ENCODE results near the gene GMPPA. TPM values are rescaled to one million over a fixed set of nuclear protein-coding genes. Genes with fewer than 3 reads are reported as not detected.

Gene GMPPA
- total RNA-seq, 1 experiment from 2014 or later: 32.0 TPM

GRCh38 chr2:219549619-219550018 lies 50.9 kb downstream of the GMPPA start:
- no peak overlapping the region; a peak in 2 of 5 replicates for H3K4me3 Mint-ChIP-seq
- Histone ChIP-seq H3K27me3 (ENCODE audit: insufficient read depth, low read length) (peaks cover 4% of the 10 kb centered on the region; the same call in 1 of the 2 replicates), H4K91ac (ENCODE audit: insufficient read length, low read depth, low read length) (no peak overlapping the region), H3K27ac (ENCODE audit: insufficient read length, low read depth, low read length) (no peak overlapping the region), H3K4me2 (ENCODE audit: insufficient read depth, insufficient read length, low read length) (no peak overlapping the region), H2BK5ac (ENCODE audit: insufficient read length, low read length) (no peak overlapping the region), H3K4me1 (ENCODE audit: insufficient read depth, low read length) (peaks cover 3% of the 10 kb centered on the region; the same call in 1 of the 2 replicates), H3K23ac (ENCODE audit: insufficient read length, low read depth, low read length) (no peak overlapping the region), H3K56ac (ENCODE audit: insufficient read length, low read depth, low read length) (no peak overlapping the region), H2BK120ac (ENCODE audit: low read depth, low read length, poor library complexity, severe bottlenecking) (no peak overlapping the region), H3K14ac (ENCODE audit: insufficient read depth, low read length) (no peak overlapping the region), H2BK12ac (ENCODE audit: insufficient read length, low read depth, low read length) (no peak overlapping the region), H2AFZ (ENCODE audit: low read length) (no peak overlapping the region), H3K18ac (ENCODE audit: insufficient read length, low read depth, low read length) (no peak overlapping the region), H2BK15ac (ENCODE audit: low read depth, low read length) (no peak overlapping the region), H3K9me3 (ENCODE audit: control insufficient read depth, low read depth, low read length) (no peaks in the 10 kb centered on the region), H2BK20ac (ENCODE audit: low read depth, low read length, poor library complexity, severe bottlenecking) (no peak overlapping the region), H3K9ac (ENCODE audit: extremely low read depth, insufficient read length, low read length) (no peak overlapping the region), H3K23me2 (ENCODE audit: insufficient read length, low read depth, low read length, poor library complexity, severe bottlenecking) (peaks cover 12% of the 10 kb centered on the region), H4K20me1 (ENCODE audit: control insufficient read depth, insufficient read depth, insufficient read length) (no peaks in the 10 kb centered on the region), H4K8ac (replicated peaks; ENCODE audit: insufficient read length, low read depth, low read length) (no peak overlapping the region), H3T11ph (ENCODE audit: low read length) (no peak overlapping the region), H3K4ac (ENCODE audit: low read depth, low read length) (no peak overlapping the region), H3K79me2 (ENCODE audit: insufficient read depth, low read length) (no peaks in the 10 kb centered on the region), H3K79me1 (ENCODE audit: insufficient read depth, low read depth, low read length, poor library complexity, severe bottlenecking) (no peaks in the 10 kb centered on the region), H2AK5ac (ENCODE audit: insufficient read length, low read length) (no peak overlapping the region), H4K5ac (ENCODE audit: insufficient read length, low read depth, low read length) (no peak overlapping the region)
- peaks cover 14 to 21% of the 10 kb centered on the region in 2 experiments for H3K4me1 Mint-ChIP-seq
- DNase-seq: no peak
- no peaks in the 10 kb centered on the region for H3K9me3 Mint-ChIP-seq
- WGBS (ENCODE audit: extremely low coverage, insufficient read length, low lambda C conversion rate): no CpG with 5 or more reads among the region's 9 CpGs
- H3K36me3 Mint-ChIP-seq (ENCODE audit: insufficient read depth in 1 of 3, low read depth in 3 of 3): peaks cover 10 to 30% (median 30%) of the 10 kb centered on the region in 3 experiments; a peak in 6 of 7 replicates
- no peak for TF ChIP-seq CTCF (conservative IDR thresholded peaks at IDR 0.05)
- no peak overlapping the region for H3K27ac Mint-ChIP-seq
- peaks cover 56% of the 10 kb centered on the region for H3K27me3 Mint-ChIP-seq (ENCODE audit: low read depth)
